PFSK-1 (cell line): ENCODE data around the gene ASTL.

ENCODE experiments used
- POLR2AphosphoS5 ChIP-seq: IDR thresholded peaks from 2 replicates; pipeline ENCODE4 v1.6.1; 2012; ENCODE audit warnings: low read depth, mild to moderate bottlenecking, control low read depth, low read length, moderate library complexity
- SIN3A ChIP-seq: IDR thresholded peaks from 2 replicates; pipeline ENCODE4 v1.6.1; 2012; ENCODE audit warnings: mild to moderate bottlenecking, low read length, moderate library complexity, borderline replicate concordance; ENCODE audit not compliant: insufficient read depth
- TAF1 ChIP-seq: IDR thresholded peaks from 2 replicates; pipeline ENCODE4 v1.6.1; 2012; ENCODE audit warnings: low read length, control low read depth, borderline replicate concordance; ENCODE audit not compliant: insufficient read depth
- TF ChIP-seq, protein P1 (sequence below), 2 experiments: IDR thresholded peaks; 2 replicates each; pipeline versions ENCODE4 v1.6.1 to v1.8.0; 2011 to 2012; ENCODE audit warnings: low read depth in 2 of 2, low read length in 2 of 2, control low read depth in 1 of 2, inconsistent platforms in 1 of 2, mild to moderate bottlenecking in 1 of 2, moderate library complexity in 1 of 2; ENCODE audit not compliant: insufficient read depth in 1 of 2

- TF ChIP-seq, protein P1, sequence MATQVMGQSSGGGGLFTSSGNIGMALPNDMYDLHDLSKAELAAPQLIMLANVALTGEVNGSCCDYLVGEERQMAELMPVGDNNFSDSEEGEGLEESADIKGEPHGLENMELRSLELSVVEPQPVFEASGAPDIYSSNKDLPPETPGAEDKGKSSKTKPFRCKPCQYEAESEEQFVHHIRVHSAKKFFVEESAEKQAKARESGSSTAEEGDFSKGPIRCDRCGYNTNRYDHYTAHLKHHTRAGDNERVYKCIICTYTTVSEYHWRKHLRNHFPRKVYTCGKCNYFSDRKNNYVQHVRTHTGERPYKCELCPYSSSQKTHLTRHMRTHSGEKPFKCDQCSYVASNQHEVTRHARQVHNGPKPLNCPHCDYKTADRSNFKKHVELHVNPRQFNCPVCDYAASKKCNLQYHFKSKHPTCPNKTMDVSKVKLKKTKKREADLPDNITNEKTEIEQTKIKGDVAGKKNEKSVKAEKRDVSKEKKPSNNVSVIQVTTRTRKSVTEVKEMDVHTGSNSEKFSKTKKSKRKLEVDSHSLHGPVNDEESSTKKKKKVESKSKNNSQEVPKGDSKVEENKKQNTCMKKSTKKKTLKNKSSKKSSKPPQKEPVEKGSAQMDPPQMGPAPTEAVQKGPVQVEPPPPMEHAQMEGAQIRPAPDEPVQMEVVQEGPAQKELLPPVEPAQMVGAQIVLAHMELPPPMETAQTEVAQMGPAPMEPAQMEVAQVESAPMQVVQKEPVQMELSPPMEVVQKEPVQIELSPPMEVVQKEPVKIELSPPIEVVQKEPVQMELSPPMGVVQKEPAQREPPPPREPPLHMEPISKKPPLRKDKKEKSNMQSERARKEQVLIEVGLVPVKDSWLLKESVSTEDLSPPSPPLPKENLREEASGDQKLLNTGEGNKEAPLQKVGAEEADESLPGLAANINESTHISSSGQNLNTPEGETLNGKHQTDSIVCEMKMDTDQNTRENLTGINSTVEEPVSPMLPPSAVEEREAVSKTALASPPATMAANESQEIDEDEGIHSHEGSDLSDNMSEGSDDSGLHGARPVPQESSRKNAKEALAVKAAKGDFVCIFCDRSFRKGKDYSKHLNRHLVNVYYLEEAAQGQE (IDR thresholded peaks at IDR 0.05; ENCODE audit: insufficient read depth in 1 of 2, low read depth in 2 of 2, low read length in 2 of 2) = no peak
- TF ChIP-seq POLR2AphosphoS5 (no peak), TAF1 (no peak), SIN3A (no peak)
Observed at GRCh38 chr2:96083064-96083939, 55.0 kb downstream of the ASTL start.
